ENCODE measurements around the gene GALNT9.
"Not testable (repeated sequence)": the region's sequence is repeated elsewhere in the genome, so short reads cannot be mapped to it uniquely, and the experiment has no call there.

GALNT9 gene

GRCh38 chr12:132263451-132264049 is 65.8 kb downstream of the GALNT9 start:
- no peak for DNase-seq

- DNase-seq: no peak
Measured at GRCh38 chr12:132263061-132263360, 66.4 kb downstream of the GALNT9 start.

- no peak for DNase-seq
Measured at GRCh38 chr12:132262256-132263060, 66.9 kb downstream of the GALNT9 start.

- no peak for DNase-seq
Measured at GRCh38 chr12:132261328-132262138, 67.9 kb downstream of the GALNT9 start.

GRCh38 chr12:132260721-132261120 is 68.7 kb downstream of the GALNT9 start:
- DNase-seq: no peak

GRCh38 chr12:132259872-132260695 is 69.3 kb downstream of the GALNT9 start:
- DNase-seq: no peak

GRCh38 chr12:132259364-132259871 is 70.0 kb downstream of the GALNT9 start:
- no peak for DNase-seq

GRCh38 chr12:132258543-132258942 is 70.8 kb downstream of the GALNT9 start:
- DNase-seq: no peak

GRCh38 chr12:132257955-132258490 is 71.4 kb downstream of the GALNT9 start:
- DNase-seq: no peak

- DNase-seq: no peak
Measured at GRCh38 chr12:132257206-132257954, 72.0 kb downstream of the GALNT9 start.

- DNase-seq: no peak
Measured at GRCh38 chr12:132256646-132257045, 72.7 kb downstream of the GALNT9 start.

- no peak for DNase-seq
Measured at GRCh38 chr12:132255642-132256041, 73.7 kb downstream of the GALNT9 start.

GRCh38 chr12:132253698-132254480 is 75.5 kb downstream of the GALNT9 start:
- no peak for DNase-seq

GRCh38 chr12:132252981-132253380 is 76.4 kb downstream of the GALNT9 start:
- DNase-seq: not testable (repeated sequence)

GRCh38 chr12:132251741-132252490 is 77.5 kb downstream of the GALNT9 start:
- DNase-seq: no peak

GRCh38 chr12:132251310-132251709 is 78.1 kb downstream of the GALNT9 start:
- DNase-seq: no peak

- DNase-seq: no peak
Measured at GRCh38 chr12:132250707-132251106, 78.7 kb downstream of the GALNT9 start.

GRCh38 chr12:132249689-132250478 is 79.5 kb downstream of the GALNT9 start:
- no peak for DNase-seq
